HG03095 (cell line): ENCODE results near the gene FAM174C.

Source experiments
- ATAC-seq: cut with Tn5 transposase; IDR thresholded peaks from one replicate; pipeline ENCODE4 v1.9.1; 2021; ENCODE audit warnings: moderate library complexity; ENCODE audit not compliant: unreplicated experiment

Gene FAM174C

GRCh38 chr19:1284979-1285736 is 9.8 kb downstream of the FAM174C start:
- ATAC-seq = no peak

- ATAC-seq = no peak
Observed at GRCh38 chr19:1285737-1286360, 10.5 kb downstream of the FAM174C start, which contains the start of gene EFNA2. EFNA2 (plus strand) TSS chr19:1285873; CDS start chr19:1286169, 296 bp downstream.

DNA sequence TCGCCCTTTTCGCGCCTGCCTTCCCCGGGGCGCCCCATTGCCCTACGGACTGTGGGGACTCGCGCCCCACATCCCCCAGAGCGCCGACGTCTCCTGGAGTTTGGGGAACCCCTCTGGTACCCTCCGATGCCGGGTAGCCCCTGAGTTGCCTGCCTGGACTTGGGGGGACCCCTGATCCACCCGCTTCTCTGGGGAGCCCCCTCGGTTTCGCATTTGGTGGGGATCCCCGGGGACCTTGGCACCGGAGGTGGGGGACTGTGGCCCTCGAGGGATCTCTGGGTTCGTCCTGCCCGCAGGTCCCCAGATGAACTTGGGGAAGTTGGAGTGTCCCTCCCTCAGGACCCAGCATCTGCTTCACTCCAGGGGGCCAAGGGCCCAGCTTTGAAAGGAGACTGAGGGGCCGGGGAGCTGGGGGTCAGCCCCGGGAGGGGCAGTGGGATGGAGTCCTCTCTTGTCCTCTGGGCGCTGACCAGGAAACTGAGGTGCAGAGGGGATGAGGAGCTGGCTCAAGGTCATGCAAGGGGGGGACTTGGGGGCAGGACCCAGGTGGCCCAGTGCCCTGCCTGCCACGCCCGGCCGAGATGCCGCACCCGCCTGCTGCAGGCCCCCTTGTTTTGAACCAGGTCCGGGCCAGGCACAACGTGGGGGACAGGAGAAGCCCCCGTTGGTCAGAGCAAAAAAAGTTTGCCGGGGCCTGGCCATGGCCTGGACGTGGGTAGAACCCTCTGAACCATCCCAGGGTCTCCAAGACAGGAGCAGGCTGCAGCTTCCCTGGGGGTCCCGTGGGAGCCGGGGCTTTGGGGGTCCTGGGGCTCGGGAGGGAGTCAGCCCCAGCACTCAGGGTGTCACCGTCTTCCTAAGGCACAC is 11.4 kb downstream of the FAM174C start:
- no peak for ATAC-seq

DNA sequence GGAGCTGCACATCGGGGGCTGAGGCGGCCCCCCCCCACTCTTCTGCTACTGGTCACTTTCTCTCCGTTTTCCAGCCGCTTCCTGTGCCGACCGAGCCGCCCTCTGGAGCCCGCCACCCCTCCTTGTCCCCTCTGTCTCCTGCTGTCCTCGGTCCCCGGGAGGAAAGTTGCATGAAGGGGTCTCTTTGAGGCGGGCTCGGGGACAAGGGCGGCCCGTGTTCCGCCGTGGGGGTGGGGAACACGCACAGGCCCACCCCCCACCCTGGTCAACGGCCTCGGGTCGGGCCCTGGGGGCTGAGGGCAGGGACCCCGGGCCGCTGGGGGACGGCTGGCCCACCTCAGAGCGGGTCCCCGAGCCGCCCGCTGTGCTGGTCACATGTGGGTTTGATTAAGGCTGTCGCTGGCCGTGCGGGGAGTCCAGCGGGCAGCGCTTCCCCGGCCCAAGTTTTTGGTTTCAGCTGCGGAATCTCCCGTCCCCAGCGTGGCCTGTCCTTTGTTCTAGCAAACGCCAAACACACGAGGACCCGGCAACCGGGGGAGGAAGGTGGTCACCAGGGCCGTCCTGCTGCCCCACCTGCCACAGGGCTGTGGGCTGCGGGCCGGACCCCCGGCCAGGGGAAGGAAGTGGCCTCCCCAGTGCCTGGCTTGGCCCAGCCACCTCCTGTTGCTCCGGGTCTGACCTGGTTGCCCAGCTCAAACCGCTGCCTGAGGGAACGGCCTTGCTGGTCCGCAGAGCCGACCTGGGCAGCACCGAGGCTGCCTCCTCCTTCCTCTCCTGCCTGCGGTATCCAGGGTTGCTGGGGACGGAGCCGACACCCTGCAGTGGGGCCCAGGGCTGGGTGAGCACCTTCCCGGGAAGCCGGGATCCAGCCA is 12.3 kb downstream of the FAM174C start:
- ATAC-seq = no peak

DNA sequence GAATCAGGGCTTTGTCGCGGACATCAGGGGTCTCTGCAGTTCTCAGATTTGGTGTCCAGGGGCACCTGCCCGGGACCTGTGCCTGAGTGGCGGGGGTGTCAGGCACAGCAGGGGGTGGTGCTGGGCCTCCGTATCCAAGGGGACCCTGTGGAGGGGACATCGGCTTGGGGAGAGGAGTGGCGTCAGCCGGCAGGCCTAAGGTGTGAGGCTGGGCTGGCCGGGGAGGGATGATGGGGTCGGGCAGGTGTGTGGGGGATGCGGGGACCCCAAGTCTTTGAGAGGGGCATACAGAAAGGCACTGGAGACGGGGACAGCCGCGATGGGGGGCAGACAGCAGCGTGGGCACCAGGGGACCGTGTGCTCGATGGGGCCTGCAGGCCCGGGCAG is 12.9 kb downstream of the FAM174C start:
- ATAC-seq = no peak

GRCh38 chr19:1288833-1289685 is 13.7 kb downstream of the FAM174C start:
- no peak for ATAC-seq

DNA sequence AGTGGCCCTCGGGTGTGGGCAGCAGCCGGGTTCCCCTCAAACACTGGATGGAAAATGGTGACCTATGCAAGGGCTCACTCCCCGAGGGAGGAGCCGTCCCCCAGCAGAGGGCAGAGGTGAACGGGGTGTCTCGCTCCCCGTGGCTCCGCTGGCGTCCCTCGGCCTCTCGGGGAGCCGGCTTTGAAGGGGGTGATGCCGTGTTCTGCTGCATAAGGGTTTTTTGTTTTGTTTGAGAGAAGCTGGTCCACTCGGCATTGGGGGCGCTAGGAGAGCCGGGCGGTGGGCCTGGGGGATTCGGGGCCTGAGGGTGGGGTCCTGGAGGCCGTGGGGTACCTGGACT is 14.3 kb downstream of the FAM174C start:
- no peak for ATAC-seq

DNA sequence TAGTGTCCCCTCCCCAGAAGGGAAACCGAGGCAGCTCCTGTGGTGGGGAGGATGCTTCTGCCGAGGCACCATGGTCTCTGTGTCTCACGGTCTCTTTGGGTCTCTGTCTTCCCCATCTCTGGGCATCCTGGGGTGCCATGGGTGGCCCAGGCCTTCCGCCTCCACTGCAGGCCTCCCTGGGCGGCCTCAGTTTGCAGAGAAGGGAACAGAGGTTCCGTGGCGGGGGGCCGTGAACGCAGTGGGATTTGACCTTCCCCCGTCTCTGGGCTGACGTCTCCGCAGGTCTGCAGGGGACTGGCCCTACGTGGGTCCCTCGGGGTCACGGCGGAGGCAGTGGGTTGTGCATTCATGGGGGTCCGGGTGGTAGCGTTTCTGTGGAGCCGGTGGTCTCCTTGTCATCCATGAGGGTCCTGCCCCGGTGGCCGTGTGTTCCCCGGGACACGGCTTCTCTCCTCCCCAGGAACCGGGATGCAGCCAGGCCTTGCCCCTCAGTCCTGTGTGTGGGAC is 14.9 kb downstream of the FAM174C start:
- no peak for ATAC-seq

GRCh38 chr19:1290703-1291651 is 15.6 kb downstream of the FAM174C start:
- no peak for ATAC-seq

DNA sequence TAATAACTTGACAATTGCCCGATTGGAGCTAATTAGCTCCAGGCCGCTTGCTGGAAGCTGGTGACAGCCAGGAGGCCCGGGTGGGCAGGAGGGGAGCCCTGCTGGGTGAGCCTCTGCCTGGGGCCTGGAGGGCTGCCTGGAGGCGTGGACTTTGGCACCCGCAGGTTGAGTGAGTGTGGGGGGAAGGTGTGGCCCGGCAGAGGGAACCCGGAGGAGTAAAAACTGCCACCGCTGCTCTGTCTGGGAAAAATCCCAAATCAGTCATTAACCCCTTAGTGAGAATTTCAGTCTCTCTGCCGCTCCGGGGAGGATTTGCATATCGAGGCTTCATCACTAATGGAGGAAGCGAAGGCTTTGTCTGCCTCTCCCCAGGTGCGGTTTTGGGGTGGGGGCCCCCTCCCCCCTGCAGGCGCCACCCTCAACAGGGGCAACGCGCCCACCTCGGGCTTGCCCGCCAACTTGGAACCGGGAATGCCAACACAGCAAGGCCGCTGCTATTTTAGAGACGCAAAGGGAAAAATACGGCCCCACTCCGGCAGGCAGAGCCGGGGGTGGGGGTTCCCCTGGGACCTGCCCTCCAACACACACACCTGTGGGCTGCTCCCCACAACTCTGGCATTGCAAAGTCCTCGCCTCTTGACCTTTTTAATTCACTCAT is 16.6 kb downstream of the FAM174C start:
- ATAC-seq = no peak

DNA sequence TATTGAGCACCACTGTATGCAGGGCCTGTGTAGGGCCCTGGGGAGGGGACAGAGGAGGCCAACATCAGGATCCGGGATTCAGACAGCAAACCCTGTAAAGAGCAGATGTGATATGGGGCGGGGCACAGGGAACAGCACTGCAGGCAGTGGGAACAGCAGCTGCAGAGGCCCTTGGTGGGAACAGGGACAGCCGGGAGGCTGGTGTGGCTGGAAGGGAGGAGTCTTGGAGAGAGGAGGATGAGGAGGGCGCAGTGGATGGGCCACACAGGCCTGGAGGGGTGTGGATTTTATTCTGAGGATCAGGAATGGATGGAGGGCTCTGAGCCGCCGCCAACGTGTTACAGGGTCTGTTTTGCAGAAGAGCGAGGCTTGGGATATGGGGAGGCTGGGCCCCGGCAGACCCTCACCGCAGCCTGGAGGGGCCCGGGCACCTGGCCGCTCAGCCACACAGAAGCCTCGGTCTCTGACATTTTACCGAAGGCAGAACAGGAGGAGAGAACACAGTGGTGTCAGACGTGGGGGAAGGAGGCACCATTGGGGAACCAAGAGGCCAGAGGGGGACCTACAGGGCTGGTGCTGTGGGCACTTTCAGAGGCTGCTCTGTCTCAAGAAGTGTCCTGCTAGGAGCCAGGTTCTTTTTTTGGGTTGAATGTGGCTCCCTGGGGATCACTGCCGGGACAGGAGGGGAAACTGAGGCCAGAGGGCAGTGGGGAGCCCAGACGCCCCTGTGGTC is 17.3 kb downstream of the FAM174C start:
- no peak for ATAC-seq

DNA sequence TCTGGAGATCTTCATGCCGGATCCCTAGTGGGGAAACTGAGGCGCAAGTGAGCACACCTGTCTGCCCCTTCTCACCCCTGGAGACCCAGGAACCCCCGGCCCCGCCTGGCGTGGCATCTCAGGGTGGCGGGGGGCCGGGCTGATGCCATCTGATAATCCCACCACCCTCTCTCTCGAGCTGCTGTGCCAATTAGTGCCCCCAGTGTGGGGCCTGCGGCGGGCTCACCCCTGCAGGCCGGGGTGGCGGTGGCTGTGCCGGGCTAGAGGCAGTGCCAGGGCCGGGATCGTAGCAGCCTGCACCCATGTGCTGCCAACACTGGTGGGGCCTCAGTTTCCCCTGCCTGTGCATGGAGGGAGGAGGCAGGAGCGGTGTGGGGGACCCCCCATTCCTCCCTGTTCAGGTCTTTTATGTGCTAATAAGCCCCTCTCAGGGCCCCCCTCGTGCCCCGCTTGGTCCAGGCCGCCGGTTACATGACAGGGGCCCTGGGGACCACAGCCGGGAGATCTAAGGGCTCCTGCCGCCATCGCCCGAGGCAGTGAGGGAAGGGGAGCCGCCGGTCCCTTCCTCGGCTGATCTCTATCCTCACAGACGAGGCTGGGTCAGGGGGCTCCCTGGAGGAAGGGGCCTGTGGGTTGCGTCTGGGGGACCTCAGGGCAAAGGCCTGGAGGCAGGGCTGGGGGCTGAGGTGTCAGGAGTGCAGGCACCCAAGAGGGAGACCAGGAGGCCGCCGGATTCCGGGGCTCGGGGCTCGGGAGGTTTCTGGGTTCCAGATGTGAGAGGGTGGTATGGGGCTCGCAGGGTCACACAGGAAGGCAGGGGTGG is 18.7 kb downstream of the FAM174C start:
- no peak for ATAC-seq

DNA sequence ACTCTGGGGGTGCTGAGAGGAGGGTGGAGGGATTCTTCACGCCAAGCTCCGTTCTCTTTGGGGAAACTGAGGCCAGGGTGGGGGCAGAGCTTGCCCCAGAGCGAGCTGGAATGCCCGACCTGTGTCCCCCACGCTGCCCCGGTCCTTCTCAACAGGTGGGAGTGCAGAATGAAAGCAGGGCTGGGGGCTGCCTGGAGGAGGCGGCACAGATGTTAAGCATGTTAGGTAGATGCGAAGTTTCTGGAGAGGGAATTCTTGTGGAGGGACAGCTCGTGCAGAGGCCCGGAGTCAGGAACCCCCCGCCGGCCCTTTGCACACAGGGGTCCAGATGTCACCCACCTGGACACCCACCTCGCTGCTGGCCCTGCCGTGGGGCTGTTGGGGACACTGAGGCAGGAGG is 19.4 kb downstream of the FAM174C start:
- no peak for ATAC-seq

DNA sequence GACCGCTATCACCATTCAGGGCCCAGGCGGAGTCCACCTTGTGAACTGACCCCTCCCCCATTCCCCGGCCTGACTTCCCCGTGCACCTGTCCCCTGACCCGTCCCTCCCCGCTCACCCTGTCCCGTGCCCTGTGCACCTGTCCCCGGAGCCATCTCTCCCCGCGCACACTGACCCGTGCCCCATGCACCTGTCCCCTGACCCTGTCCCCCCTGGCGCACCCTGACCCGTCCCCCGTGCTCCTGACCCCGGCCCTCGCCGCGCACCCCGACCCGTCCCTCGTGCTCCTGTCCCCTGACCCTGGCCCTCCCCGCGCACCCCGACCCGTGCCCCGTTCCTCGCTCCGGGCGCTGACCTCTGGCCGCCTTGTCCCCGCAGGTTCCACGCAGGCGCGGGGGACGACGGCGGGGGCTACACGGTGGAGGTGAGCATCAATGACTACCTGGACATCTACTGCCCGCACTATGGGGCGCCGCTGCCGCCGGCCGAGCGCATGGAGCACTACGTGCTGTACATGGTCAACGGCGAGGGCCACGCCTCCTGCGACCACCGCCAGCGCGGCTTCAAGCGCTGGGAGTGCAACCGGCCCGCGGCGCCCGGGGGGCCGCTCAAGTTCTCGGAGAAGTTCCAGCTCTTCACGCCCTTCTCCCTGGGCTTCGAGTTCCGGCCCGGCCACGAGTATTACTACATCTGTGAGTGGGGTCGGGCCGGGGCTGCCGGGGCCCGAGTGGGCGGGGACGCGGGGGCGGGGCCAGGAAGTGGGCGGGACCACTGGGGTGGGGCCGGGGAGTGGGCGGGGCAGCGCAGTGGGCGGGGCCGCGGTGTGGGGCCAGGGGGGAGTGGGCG is 20.1 kb downstream of the FAM174C start:
- no peak for ATAC-seq

- no peak for ATAC-seq
Observed at GRCh38 chr19:1296078-1296477, 20.7 kb downstream of the FAM174C start.
